ENCODE data around the gene NPHS2.
"Not testable (repeated sequence)": the region's sequence is repeated elsewhere in the genome, so short reads cannot be mapped to it uniquely, and the experiment has no call there.

Gene NPHS2

DNA sequence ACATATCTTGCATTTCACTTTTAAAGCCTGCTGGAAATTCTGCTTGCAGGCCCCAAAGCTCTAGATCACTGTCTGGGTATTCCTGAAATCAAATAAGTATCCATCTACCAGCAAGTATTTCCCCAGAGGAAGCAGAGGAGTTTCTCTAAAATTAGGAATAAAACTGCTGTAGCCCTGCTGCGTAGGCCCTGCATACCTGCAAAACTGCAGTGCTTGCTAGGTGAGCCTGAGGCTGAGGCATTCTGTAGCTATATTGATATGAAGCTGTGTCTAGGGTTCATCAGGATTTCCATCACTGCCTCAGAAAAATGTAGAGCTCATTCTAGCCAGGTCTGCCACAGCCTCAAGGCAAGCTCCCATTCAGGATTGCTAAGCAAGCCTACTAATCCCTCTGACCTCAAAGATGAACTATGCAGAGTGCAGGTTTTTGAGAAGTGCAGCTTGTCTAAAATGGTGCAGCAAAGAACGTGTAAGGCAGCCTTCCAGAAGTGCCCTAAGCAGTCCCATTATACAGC, 28.7 kb downstream of the NPHS2 start:
- no peak for DNase-seq (ENCODE audit: low spot score)

DNA sequence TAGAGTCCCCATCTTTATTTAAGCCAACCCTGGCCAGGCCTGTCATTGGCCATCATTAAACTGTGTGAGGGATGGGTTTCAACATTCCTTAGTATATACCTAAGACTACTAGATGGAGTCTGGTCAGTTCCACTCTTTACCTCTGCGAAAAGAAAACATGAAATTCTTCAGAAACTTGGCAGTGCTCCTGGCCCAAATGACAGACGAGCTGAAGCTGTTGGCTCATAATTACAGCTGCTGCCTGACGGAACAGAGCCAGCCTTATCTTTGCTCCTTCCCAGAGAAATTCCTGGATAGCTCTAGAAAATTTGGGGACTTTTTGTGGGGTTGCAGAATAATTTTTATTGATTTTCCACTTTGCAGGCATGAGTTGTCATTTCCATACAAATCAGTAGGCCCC, 30.4 kb downstream of the NPHS2 start:
- no peak for DNase-seq (ENCODE audit: low spot score)

DNA sequence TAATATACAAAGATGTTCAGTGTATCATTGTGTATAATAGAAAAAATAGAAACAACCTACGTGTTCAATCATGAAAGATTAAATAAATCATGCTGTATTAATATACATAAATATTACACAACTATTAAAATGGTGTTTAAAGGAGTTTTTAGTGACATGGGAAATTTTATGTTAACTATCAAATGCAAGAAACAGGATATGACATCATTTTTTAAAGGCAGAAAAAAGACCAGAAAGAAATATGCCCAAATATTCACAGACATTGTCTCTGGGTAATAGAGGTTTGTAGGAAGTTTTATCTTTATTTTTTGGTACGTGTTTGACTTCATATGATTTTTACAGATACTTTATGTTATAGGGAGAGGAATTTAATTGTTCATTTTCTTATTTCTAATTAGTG, 34.0 kb downstream of the NPHS2 start:
- DNase-seq (ENCODE audit: low spot score) = no peak

DNA sequence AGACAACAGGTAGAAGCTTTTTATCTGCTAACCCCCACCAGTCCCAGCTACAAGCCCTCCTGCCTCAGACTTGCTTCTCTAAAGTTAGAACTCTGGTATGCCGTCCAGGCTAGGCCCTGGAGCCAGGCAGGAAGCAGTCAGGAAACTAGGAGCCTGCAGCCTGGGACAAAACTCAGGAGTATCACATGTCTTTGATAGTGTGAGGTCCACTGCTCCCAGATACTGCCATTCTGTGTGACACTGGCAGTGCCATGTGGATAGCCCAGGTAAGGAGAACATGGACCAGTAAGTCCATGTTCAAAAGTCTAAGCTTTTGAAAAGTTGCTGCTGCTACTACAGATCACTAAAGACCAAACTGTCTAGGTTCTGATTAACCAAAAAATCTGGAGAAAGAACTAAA, 45.4 kb downstream of the NPHS2 start:
- no peak for DNase-seq (ENCODE audit: low spot score)

DNA sequence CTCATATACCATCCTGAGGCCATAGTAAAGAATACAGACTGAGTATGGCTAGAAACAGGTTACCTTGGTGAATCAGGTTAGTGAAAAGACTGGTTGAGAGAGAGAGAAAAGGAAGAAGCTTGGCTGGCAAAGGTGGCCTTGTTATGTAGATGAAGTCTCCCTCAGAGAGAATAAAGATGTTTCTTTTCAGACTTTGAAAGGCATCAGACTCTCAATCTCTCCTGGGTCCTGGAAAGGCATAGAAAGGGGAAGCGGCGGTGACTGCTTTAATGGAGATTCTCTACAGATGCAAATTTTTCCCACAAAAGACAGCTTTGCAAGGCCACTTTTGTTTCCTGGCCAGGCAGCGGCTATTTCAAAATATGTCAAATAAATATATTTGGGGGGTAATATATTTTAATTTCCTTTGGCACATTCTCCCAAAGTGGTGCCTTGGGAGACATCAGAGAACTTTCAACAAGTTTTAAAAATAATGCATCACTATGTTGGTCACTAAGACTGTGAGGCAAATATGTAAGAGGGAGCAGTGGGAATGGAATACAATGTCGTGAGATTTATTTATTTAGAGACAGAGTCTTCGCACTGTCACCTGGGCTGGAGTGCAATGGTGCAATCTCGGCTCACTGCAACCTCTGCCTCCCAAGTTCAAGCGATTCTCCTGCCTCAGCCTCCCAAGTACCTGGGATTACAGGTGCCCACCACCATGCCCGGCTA, 46.1 kb downstream of the NPHS2 start:
- no peak for DNase-seq (ENCODE audit: low spot score)

DNA sequence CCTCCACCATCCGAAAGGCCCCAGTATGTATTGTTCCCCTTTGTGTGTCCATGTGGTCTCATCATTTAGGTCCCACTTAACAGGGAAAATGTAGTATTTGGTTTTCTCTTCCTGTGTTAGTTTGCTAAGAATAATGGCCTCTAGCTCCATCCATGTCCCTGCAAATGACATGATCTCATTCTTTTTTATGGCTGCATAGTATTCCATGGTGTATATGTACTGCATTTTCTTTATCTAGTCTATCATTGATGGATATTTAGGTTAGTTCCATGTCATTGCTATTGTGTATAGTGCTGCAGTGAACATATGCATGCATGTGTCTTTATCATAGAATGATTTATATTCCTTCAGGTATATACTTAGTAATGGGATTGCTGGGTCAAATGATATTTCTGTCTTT, 57.2 kb downstream of the NPHS2 start:
- not testable (repeated sequence) for DNase-seq (ENCODE audit: low spot score)

DNA sequence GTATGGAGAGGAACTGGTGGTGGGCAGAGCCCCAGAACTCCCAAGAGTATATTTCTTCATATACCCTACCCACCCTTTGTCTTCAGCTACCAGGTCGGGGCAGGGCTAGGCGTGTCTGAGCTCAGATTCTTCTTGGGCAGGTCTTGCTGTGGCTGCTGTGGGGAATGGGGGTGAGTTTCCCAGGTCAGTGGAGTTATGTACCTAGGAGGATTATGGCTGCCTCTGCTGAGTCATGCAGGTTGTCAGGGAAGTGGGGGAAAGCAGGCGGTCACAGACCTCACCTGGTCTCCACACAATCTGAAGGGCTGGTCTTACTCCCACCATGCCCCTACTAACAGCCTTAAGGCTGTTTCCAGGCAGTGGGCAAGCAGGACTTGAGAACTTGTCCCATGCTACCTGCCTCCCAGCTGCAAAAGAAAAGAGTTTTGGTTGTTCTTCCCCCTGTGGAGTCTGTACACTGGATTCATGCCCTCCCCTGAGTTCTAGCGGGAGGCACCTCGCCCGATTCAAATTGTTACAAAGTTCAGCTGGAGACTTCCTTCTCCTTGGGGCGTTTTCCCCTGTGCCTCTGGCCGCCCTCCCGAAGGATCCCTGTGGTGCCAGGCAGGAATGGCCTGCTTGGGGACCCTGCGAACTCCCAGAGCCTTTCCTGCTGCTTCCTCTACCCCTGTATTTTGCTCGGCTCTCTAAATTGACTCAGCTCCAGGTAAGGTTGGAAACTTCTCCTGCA, 58.6 kb downstream of the NPHS2 start:
- no peak for DNase-seq (ENCODE audit: low spot score)

DNA sequence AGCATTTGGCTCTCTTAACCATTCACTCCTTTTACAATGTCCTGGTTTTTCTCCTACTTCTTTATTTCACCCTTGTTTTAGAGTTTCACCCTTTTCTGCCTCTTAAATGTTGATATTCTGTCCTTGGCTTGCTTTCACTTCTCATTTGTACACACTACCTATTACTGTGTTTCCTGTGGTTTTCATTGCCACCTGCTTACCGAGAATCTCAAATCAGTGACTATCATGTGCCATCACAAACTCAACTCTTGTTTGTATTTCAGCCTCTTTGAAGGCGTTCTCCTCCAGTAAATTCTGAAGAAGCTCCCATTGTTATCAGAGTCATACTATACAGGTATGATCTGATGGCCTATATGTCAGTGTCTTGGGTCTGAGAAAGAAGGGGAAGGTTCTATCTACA, 65.7 kb downstream of the NPHS2 start:
- DNase-seq (ENCODE audit: low spot score) = no peak

DNA sequence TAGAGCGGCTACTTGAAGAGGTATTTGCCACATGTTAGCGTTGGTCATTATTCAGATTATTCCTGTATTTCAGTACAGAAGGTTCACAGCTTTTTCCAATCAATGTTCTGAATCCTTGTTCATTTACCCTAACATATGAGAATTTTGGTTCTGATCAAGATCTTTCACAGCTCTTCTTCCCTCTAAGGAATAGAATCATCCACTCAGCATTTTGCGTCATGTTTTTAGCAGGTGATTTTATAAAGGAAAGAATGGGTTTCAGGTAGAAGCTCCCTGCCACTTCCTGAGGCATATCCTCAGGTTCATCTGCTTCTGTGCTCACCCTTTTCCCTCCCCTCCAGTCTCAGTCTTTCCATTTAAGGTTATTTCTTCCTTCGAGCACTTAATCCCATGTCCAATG, 66.4 kb downstream of the NPHS2 start:
- DNase-seq (ENCODE audit: low spot score) = no peak

DNA sequence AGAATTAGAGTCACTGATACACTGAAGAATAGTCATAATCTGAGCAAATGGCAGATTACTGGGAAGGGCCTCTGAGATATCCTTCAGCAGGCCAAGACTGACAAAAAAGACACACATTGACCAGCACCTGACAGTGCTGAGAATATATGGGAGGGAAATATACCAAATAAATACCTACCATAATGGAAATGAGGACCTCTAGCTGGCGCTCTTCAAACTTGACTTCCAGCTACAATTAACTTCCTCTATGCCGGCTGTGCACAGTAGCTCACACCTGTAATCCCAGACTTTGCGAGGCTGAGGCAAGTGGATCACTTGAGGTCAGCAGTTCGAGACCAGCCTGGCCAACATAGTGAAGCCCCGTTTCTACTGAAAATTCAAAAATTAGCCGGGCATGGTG, 69.5 kb downstream of the NPHS2 start:
- DNase-seq (ENCODE audit: low spot score) = no peak
